Mesodermal cell (in vitro differentiated cells): ENCODE measurements around the gene COG5.

Source experiments
- H3K27ac ChIP-seq: 2 replicates; pipeline ENCODE4 v1.7.0; 2013; ENCODE audit warnings: mild to moderate bottlenecking, low read depth, low read length, moderate library complexity; ENCODE audit not compliant: severe bottlenecking
- H3K36me3 ChIP-seq: 2 replicates; pipeline ENCODE4 v1.7.1; 2013; ENCODE audit warnings: mild to moderate bottlenecking, low read length, moderate library complexity; ENCODE audit not compliant: control insufficient read depth, insufficient read depth
- H3K4me1 ChIP-seq: one replicate; pipeline ENCODE4 v1.7.1; 2013; ENCODE audit warnings: mild to moderate bottlenecking, low read length; ENCODE audit not compliant: insufficient read depth, control insufficient read depth, poor library complexity, severe bottlenecking
- H3K4me3 ChIP-seq: 2 replicates; pipeline ENCODE4 v1.7.0; 2013; ENCODE audit warnings: low read length, control low read depth, mild to moderate bottlenecking; ENCODE audit not compliant: insufficient read depth, poor library complexity, severe bottlenecking; ENCODE audit errors: extremely low read depth
- H3K9me3 ChIP-seq: 2 replicates; pipeline ENCODE4 v1.7.1; 2013; ENCODE audit warnings: mild to moderate bottlenecking, low read length, moderate library complexity; ENCODE audit not compliant: control insufficient read depth
- WGBS, 2 experiments: methylation state at CpG; one replicate each; pipeline ENCODE4 v1.1.5; 2013; ENCODE audit warnings: missing lambda C conversion rate in 2 of 2; ENCODE audit not compliant: insufficient coverage in 2 of 2; 5-methylcytosine and 5-hydroxymethylcytosine counted together

COG5 gene

DNA sequence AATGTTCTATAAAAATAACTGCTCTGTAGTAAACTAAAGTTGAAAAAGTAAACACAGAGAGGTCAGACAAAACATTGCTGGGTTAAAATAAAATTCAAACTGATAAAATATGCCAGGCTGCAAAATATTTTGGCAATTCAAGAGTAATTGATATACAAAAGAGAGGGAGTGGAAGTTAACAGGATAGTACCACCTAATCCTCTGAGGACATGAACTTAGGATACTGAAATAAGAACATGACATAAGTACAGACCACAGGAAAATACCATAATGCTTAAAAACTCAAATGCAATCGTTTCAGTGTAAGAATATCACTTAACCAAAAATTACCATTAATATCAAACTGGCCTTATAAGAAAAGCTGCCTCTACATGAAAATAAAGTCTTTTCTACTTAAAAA lies 131.5 kb downstream of the COG5 start:
- Histone ChIP-seq H3K4me1 (no peaks in the 10 kb centered on the region), H3K27ac (no peak overlapping the region), H3K36me3 (no peaks in the 10 kb centered on the region), H3K9me3 (peaks cover 5% of the 10 kb centered on the region), H3K4me3 (no peak overlapping the region)
- WGBS, 2 experiments = 100% methylated on average over 1 of the region's 1 CpG; no CpG with 5 or more reads in 1 of the 2 experiments

DNA sequence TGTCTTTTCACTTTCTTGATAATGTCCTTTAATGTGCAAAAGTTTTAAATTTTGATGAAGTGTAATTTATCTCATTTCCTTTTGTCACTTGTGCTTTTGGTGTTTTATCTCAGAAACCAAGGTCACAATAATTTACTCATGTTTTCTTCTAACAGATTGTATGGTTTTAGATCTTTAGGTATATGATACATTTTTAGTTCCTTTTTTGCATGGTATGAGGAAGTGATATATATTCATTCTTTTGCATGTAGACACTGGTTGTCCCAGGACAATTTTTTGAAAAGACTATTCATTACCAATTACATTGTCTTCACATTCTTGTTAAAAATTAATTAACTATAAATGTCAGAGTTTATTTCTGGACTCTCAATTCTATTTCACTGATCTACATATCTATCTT lies 133.7 kb downstream of the COG5 start:
- Histone ChIP-seq H3K36me3 (peaks cover 3% of the 10 kb centered on the region), H3K9me3 (peaks cover 5% of the 10 kb centered on the region), H3K4me3 (no peak overlapping the region), H3K4me1 (no peaks in the 10 kb centered on the region), H3K27ac (no peak overlapping the region)

DNA sequence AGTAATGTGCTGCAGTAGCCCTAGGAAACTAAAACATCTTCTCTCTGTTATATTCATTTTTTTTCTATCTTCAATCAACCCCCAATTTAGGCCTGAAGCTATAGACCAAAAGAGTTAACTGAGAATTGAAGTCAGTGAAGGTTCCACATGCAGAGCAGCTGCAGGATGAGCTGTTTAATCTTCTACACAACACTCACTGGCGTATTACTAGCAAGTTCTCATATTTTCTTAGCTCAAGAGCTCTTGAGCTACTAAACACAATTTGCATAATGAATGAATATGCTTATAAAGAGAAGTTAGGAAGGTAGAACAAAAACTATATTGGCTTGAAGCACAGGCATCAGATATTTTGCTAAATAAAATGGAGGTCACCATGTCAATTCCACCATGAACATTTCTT lies 135.1 kb downstream of the COG5 start:
- Histone ChIP-seq H3K4me3 (no peak overlapping the region), H3K9me3 (peaks cover 5% of the 10 kb centered on the region), H3K36me3 (peaks cover 3% of the 10 kb centered on the region), H3K27ac (no peak overlapping the region), H3K4me1 (no peaks in the 10 kb centered on the region)
- no CpG with 5 or more reads among the region's 1 CpG for WGBS, 2 experiments

DNA sequence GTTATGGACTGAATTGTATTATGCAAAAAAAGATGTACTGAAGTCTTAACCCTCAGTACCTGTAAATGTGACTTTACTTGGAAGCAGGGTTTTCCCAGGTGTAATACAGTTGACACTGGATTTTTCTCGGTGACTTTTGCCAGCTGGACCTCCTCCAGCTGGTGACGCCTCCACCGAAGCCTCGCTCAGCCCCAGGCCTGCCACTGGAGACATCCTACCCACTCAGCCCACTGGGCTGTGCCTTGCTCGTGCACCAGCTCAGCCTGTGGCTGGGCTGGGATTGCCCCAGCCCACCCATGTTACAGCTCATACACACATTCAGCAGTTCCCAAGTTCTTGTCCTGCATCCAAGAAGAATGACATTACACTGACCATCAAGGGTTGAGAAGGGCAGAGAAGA lies 136.3 kb downstream of the COG5 start:
- WGBS, 2 experiments = 86 to 95% methylated on average over 5 of the region's 5 CpGs
- H3K9me3 ChIP-seq = no peaks in the 10 kb centered on the region
- H3K27ac ChIP-seq = no peak overlapping the region
- H3K4me3 ChIP-seq = no peak overlapping the region
- H3K36me3 ChIP-seq = peaks cover 3% of the 10 kb centered on the region
- H3K4me1 ChIP-seq = no peaks in the 10 kb centered on the region

DNA sequence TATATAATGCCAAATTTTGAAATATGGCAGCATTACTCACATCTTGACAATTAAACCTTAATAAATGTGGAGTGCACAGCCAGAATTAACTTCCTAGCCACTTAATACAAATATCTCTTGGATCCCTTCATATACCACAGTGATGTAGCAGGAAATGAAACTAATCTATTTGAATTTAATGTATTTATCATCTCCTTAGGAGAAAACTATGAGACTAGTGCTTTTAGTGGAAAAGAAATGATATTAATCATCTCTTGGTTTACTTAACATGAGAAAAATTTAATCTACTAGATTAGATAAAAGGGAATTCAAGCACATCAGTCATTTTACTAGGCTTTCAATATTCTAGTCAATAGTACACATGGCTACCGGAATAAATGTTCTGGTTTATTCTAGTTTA lies 149.5 kb downstream of the COG5 start:
- no peak overlapping the region for H3K4me3 ChIP-seq
- no CpG with 5 or more reads among the region's 1 CpG for WGBS, 2 experiments
- H3K27ac ChIP-seq = no peak overlapping the region
- H3K36me3 ChIP-seq = peaks cover 14% of the 10 kb centered on the region
- no peaks in the 10 kb centered on the region for H3K9me3 ChIP-seq
- no peaks in the 10 kb centered on the region for H3K4me1 ChIP-seq

DNA sequence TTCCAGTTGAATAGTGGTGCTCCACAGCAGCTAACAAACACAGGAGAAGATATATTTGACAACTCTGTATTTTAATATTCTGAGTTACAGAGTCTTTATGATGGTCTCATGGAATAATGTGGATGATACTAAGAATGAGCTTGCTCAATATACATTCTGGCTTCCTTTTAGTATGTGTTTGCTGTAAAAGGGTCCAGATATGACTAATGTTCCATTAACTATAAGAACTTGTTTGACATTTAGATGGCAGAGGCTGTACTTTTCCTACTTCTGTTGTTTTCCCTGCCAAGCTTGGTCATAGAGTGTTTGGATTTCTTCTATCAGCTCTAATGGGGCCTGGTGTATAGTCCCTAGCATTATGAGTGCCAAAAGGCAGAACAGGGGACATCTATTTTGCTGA lies 155.4 kb downstream of the COG5 start:
- Histone ChIP-seq H3K27ac (no peak overlapping the region), H3K36me3 (peaks cover 14% of the 10 kb centered on the region), H3K4me3 (no peak overlapping the region), H3K4me1 (no peaks in the 10 kb centered on the region), H3K9me3 (no peaks in the 10 kb centered on the region)

DNA sequence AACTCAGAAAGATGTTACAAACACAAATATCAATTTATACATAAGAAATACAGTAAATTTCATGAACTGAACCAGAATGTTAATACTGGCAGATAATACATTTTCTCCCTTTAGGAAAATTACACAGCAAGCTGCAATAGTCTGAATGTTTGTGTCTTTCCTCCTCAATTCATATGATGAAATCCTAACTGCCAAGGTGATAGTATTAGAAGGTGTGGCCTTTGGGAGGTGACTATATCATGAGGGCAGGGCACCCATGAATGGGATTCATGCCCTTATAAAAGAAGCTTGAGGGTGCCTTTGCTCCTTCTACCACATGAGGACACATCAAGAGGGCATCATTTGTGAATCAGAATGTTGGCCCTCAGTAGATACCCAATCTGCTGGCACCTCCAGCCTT lies 158.2 kb downstream of the COG5 start:
- Histone ChIP-seq H3K4me1 (no peaks in the 10 kb centered on the region), H3K4me3 (no peak overlapping the region), H3K27ac (no peak overlapping the region), H3K9me3 (no peaks in the 10 kb centered on the region), H3K36me3 (peaks cover 9% of the 10 kb centered on the region)

DNA sequence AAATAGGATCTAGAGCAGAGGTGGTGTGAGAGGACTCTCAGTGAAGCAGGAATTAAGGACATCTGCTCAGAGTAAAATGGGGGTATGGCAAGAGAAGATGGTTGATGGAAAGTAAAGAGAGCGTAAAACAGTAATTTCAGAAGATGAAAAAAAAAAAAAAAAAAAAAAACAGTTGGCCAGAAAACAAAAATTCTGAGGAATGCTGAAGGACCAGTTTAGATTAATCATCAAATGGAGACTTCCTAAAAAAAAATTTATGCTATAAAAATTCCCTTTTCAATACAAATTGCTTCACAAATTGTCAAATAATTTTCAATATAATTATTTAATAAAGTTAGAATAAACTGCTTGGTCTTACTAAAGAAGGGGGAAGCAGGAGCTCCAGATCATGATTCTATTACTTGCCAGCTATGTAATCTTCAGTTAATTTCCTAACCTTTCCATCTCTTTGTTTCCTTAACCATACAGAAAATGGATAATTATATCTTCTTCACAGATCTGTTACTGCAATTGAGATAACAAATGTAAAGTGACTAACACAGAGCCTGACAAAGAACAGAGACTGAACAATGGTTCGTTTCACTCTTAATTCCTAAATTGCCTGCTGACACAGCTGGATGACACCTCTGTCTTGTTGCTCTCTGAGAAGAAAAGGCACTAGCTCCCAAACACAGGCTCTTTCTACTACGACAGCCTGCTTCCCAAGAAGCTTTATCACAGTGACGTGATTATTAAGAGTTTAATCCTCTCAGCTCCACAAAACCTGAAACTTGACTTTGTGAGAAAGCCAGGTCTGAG lies 158.8 kb downstream of the COG5 start:
- WGBS, 2 experiments = 51 to 73% methylated on average over 3 of the region's 4 CpGs
- H3K27ac ChIP-seq = no peak overlapping the region
- peaks cover 4% of the 10 kb centered on the region for H3K36me3 ChIP-seq
- no peak overlapping the region for H3K4me3 ChIP-seq
- H3K9me3 ChIP-seq = no peaks in the 10 kb centered on the region
- H3K4me1 ChIP-seq = no peaks in the 10 kb centered on the region

DNA sequence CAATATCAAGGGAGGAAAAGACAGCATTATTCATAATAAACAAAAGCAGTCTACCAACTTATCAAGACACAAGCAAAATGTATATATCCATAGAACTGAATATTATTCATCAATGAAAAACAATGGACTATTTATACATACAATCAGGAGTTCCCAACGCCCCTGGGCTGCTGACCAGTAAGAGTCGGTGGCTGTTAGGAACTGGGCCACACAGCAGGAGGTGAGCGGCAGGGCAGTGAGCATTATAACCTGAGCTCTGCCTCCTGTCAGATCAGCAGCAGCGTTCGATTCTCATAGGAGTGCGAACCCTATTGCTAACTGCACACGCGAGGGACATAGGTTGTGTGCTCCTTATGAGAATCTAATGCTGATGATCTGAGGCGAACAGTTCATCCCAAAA lies 165.6 kb downstream of the COG5 start:
- 74 to 95% methylated on average over 6 to 8 of the region's 9 CpGs for WGBS, 2 experiments
- H3K9me3 ChIP-seq = no peaks in the 10 kb centered on the region
- H3K36me3 ChIP-seq = no peaks in the 10 kb centered on the region
- H3K4me1 ChIP-seq = no peaks in the 10 kb centered on the region
- no peak overlapping the region for H3K27ac ChIP-seq
- H3K4me3 ChIP-seq = no peak overlapping the region

DNA sequence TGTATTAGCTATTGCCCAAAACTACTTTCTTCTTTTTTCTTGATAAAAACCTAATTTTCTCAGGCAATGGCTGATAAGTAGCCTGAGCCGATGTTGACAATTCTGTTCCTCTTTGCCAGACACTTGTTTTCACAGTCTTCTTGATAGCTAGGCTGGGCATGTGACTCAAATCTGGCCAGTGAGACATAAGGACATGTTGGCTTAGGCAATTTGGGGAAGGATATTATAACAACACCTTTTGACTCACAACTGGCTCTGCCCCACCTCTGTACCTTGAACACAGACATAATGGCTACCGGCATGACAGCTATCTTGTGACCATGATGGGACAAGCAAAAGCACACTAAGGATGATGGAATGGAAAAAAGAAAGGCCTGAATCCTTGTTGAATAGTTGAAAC lies 166.7 kb downstream of the COG5 start:
- Histone ChIP-seq H3K4me3 (no peak overlapping the region), H3K4me1 (no peaks in the 10 kb centered on the region), H3K36me3 (no peaks in the 10 kb centered on the region), H3K9me3 (no peaks in the 10 kb centered on the region), H3K27ac (no peak overlapping the region)
- WGBS, 2 experiments = no CpG with 5 or more reads among the region's 2 CpGs

DNA sequence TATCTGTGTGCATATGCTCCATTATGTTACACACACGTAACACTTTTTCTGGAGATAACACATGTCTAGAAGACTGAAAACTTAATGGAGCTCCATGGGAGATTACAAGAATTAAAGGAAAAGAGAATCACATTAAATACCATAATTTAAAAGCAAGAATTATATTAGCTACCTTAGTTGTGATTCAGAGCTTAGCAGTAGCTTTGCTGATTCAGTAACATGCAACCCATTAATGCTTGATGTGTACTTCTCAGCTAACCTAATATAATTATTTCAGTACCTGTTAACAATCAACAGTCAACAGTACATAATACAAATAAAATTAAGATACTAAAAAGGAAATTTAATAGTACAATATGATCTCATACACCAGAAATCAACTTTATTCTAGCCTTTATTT lies 167.6 kb downstream of the COG5 start:
- Histone ChIP-seq H3K27ac (no peak overlapping the region), H3K4me3 (no peak overlapping the region), H3K9me3 (no peaks in the 10 kb centered on the region), H3K4me1 (no peaks in the 10 kb centered on the region), H3K36me3 (no peaks in the 10 kb centered on the region)
- no CpG with 5 or more reads among the region's 1 CpG for WGBS, 2 experiments
